GM19351 (cell line): ENCODE data around the gene TP53TG3B.
"Not testable (repeated sequence)": the region's sequence is repeated elsewhere in the genome, so short reads cannot be mapped to it uniquely, and the experiment has no call there.

ENCODE experiments used
- ATAC-seq: cut with Tn5 transposase; IDR thresholded peaks from one replicate; pipeline ENCODE4 v1.9.1; 2021; ENCODE audit warnings: mild to moderate bottlenecking, moderate library complexity; ENCODE audit not compliant: unreplicated experiment

Gene TP53TG3B, protein sequence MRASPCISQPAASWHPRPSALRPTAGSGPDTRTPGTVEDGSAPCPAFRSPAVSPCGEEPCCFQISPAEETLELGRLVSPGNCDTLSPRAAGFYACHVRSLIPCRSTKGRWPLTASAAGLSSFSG

DNA sequence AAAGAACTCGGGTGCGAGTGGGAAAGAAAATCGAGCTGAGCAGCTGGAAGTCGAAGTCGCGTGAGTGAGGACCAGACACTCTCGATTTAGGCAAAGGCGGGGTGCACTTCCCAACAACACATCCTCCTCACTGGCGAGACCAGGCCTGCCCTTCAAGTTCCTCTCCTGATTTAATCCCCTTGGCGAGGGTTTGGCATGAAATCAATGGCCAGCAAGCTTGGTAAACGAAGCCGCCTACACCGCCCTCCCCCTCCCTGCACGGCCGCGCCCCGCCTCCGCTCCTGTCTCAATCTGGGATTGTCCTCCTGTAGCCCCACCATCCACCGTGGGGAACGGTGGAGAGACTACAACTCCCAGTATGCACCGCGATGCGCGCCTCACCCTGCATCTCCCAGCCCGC is at the start of gene TP53TG3B:
TP53TG3B (plus strand) TSS at position 301 of the 400 bp plus-strand sequence; CDS start at position 369, 68 bp downstream.
- ATAC-seq = not testable (repeated sequence)

DNA sequence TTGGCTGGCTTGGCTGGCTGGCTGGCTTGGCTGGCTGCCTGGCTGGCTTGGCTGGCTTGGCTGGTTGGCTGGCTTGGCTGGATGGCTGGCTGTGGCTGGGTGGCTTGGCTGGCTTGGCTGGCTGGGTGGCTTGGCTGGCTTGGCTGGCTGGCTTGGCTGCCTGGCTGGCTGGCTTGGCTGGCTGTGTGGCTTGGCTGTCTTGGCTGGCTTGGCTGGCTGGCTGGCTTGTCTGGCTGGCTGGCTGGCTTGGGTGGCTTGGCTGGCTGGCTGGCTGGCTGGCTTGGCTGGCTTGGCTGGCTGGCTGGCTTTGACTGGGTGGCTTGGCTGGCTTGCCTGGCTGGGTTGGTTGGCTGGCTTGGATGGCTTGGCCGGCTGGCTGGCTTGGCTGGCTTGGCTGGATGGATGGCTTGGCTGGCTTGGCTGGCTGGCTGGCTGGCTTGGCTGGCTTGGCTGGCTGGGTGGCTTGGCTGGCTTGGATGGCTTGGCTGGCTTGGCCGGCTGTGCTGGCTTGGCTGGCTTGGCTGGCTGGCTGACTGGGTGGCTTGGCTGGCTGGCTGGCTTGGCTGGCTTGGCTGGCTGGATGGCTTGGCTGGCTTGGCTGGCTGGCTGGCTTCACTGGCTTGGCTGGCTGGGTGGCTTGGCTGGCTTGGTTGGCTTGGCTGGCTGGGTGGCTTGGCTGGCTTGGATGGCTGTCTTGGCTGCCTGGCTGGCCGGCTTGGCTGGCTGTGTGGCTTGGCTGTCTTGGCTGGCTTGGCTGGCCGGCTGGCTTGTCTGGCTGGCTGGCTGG is 24.2 kb upstream of the TP53TG3B start:
- ATAC-seq = not testable (repeated sequence)

DNA sequence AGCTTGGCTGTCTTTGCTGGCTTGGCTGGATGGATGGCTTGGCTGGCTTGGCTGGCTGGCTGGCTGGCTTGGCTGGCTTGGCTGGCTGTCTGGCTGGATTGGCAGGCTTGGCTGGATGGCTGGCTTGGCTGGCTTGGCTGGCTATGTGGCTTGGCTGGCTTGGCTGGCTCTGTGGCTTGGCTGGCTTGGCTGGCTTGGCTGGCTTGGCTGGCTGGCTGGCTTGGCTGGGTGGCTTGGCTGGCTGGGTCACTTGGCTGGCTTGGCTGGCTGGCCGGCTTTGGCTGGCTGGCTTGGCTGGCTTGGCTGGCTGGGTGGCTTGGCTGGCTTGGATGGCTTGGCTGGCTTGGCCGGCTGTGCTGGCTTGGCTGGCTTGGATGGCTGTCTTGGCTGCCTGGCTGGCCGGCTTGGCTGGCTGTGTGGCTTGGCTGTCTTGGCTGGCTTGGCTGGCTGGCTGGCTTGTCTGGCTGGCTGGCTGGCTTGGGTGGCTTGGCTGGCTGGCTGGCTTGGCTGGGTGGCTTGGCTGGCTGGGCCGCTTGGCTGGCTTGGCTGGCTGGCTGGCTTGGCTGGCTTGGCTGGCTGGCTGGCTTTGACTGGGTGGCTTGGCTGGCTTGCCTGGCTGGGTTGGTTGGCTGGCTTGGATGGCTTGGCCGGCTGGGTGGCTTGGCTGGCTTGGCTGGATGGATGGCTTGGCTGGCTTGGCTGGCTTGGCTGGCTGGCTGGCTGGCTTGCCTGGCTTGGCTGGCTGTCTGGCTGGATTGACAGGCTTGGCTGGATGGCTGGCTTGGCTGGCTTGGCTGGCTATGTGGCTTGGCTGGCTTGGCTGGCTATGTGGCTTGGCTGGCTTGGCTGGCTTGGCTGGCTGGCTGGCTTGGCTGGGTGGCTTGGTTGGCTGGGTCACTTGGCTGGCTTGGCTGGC is 22.8 kb upstream of the TP53TG3B start:
- ATAC-seq = not testable (repeated sequence)

DNA sequence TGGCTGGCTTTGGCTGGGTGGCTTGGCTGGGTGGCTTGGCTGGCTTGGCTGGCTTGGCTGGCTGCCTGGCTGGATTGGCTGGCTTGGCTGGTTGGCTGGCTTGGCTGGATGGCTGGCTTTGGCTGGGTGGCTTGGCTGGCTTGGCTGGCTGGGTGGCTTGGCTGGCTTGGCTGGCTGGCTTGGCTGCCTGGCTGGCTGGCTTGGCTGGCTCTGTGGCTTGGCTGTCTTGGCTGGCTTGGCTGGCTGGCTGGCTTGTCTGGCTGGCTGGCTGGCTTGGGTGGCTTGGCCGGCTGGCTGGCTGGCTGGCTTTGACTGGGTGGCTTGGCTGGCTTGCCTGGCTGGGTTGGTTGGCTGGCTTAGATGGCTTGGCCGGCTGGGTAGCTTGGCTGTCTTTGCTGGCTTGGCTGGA is 22.1 kb upstream of the TP53TG3B start:
- not testable (repeated sequence) for ATAC-seq

DNA sequence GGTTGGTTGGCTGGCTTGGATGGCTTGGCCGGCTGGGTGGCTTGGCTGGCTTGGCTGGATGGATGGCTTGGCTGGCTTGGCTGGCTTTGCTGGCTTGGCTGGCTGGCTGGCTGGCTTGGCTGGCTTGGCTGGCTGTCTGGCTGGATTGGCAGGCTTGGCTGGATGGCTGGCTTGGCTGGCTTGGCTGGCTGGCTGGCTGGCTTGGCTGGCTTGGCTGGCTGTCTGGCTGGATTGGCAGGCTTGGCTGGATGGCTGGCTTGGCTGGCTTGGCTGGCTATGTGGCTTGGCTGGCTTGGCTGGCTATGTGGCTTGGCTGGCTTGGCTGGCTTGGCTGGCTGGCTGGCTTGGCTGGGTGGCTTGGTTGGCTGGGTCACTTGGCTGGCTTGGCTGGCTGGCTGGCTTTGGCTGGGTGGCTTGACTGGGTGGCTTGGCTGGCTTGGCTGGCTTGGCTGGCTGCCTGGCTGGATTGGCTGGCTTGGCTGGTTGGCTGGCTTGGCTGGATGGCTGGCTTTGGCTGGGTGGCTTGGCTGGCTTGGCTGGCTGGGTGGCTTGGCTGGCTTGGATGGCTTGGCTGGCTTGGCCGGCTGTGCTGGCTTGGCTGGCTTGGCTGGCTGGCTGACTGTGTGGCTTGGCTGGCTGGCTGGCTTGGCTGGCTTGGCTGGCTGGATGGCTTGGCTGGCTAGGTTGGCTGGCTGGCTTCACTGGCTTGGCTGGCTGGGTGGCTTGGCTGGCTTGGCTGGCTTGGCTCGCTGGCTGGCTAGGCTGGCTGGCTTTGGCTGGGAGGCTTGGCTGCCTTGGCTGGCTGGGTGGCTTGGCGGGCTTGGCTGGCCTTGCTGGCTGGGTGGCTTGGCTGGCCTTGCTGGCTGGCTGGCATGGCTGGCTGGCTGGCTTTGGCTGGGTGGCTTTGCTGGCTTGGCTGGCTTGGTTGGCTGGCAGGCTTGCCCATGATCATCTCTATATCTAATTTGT is 21.3 kb upstream of the TP53TG3B start:
- ATAC-seq = not testable (repeated sequence)
